OCI-LY3 (cell line): ENCODE data around the gene ITGBL1.

Source experiments
- EZH2phosphoT487 ChIP-seq: fragments of 200-600 bp; shearing (Covaris generic); IDR thresholded peaks from 2 replicates; pipeline ENCODE4 v1.6.1; 2018; ENCODE audit warnings: antibody characterized with exemption, mixed run types, low read depth
- TF ChIP-seq, protein P1 (sequence below): fragments of 200-600, 300-600 bp; sonication (generic); IDR thresholded peaks from 2 replicates; pipeline ENCODE4 v1.5.1; 2014; ENCODE audit warnings: antibody characterized with exemption, low read length, low read depth

DNA sequence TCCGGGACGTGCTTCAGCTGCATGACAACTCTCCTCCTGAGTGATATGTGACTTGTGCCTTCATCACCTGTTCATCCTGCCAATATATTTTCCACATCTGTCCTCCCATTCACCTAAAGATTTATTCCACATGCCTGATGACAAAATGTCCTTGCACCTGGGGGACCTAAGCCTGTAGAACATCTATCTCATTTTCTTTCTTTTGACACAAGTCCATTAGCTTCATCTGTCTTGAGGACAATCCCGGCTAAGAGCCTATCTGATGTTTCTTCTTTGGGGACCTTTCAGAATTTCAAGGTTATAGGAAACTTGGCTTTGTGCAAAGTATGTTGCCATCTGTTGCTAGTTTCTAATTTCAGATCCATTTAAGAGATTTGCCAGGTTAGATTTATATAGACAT is 41.1 kb downstream of the ITGBL1 start:
- TF ChIP-seq, protein P1, sequence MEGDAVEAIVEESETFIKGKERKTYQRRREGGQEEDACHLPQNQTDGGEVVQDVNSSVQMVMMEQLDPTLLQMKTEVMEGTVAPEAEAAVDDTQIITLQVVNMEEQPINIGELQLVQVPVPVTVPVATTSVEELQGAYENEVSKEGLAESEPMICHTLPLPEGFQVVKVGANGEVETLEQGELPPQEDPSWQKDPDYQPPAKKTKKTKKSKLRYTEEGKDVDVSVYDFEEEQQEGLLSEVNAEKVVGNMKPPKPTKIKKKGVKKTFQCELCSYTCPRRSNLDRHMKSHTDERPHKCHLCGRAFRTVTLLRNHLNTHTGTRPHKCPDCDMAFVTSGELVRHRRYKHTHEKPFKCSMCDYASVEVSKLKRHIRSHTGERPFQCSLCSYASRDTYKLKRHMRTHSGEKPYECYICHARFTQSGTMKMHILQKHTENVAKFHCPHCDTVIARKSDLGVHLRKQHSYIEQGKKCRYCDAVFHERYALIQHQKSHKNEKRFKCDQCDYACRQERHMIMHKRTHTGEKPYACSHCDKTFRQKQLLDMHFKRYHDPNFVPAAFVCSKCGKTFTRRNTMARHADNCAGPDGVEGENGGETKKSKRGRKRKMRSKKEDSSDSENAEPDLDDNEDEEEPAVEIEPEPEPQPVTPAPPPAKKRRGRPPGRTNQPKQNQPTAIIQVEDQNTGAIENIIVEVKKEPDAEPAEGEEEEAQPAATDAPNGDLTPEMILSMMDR, result no peak
- TF ChIP-seq EZH2phosphoT487, result no peak
